Adrenal gland (tissue), 5 donors: ENCODE results near the gene SP100.

Experiments used
- CTCF ChIP-seq, 6 experiments: fragments of 450-650 bp in 4 of 6; fragments of 200-600 bp in 2 of 6; sonication (generic) in 1 of 6; IDR thresholded peaks; 1 replicate in 5 of 6; 2 replicates in 1 of 6; pipeline versions ENCODE4 v1.5.1 to v1.8.0; 2016 to 2021; ENCODE audit warnings: antibody characterized with exemption in 6 of 6, mild to moderate bottlenecking in 2 of 6, moderate library complexity in 1 of 6
- POLR2A ChIP-seq, 2 donors: fragments of 450-650 bp; IDR thresholded peaks; one replicate each; pipeline ENCODE4 v1.6.1; 2017; ENCODE audit warnings: antibody characterized with exemption in 2 of 2, mild to moderate bottlenecking in 2 of 2, moderate library complexity in 1 of 2
- donor health status: DM: no; HTN: no; CAD: no.

- TF ChIP-seq CTCF (IDR thresholded peaks at IDR 0.05) = no peak
- TF ChIP-seq POLR2A (IDR thresholded peaks at IDR 0.05) = no peak
These were observed 3.2 kb downstream of the SP100 start for GRCh38 chr2:230419181-230419580.
